Hepatocyte (in vitro differentiated cells): ENCODE results near the gene P3H3.

Source experiments
- CTCF ChIP-seq: fragments of 200-600 bp; sonication (generic); IDR thresholded peaks from 2 replicates; pipeline ENCODE4 v1.5.1; 2016; ENCODE audit warnings: antibody characterized with exemption, mild to moderate bottlenecking; ENCODE audit not compliant: poor library complexity
- EZH2 ChIP-seq: fragments of 200-600 bp; sonication (generic); IDR thresholded peaks from 2 replicates; pipeline ENCODE4 v1.6.1; 2016; ENCODE audit warnings: antibody characterized with exemption, mild to moderate bottlenecking, borderline replicate concordance

- TF ChIP-seq CTCF (no peak), EZH2 (no peak)
These were observed 30.6 kb downstream of the P3H3 start for GRCh38 chr12:6858799-6859198.
